Measurements from ENCODE around the gene SDC1. TPM values are rescaled to one million over a fixed set of nuclear protein-coding genes. Genes with fewer than 3 reads are reported as not detected.
A peak's percentile ranks its signal among the peaks of the same experiment; 100 is the strongest.

SDC1 gene
- total RNA-seq, 4 donors from 2014 or later: 355 to 757 (median 496) TPM

- no peaks in the 10 kb centered on the region for H3K36me3 ChIP-seq
- intact Hi-C loops (cut with DNase I): no loop called here
- TF ChIP-seq CTCF (IDR thresholded peaks at IDR 0.05) (no peak), POLR2A (IDR thresholded peaks at IDR 0.05) (no peak)
- 37 to 71% methylated on average over 4 to 10 of the region's 22 CpGs for WGBS, 2 donors
- H3K4me3 ChIP-seq: peak overlapping the region in 2 of 4 donors; percentile 6 to 86
- no peaks in the 10 kb centered on the region for H3K27me3 ChIP-seq
- H3K4me1 ChIP-seq: peaks cover 48 to 100% (median 63%) of the 10 kb centered on the region in 3 donors
- no peaks in the 10 kb centered on the region for H3K9me3 ChIP-seq
- DNase-seq: no peak
- H3K27ac ChIP-seq: peak overlapping the region; percentile 91 to 97 (median 94)
Observed at GRCh38 chr2:20216130-20217025, 8.6 kb downstream of the SDC1 start.

- Histone ChIP-seq H3K4me1 (peaks cover 52 to 100% (median 69%) of the 10 kb centered on the region in 3 donors), H3K27me3 (no peaks in the 10 kb centered on the region), H3K4me3 (peak overlapping the region in 1 of 4 donors; percentile 20), H3K27ac (peak overlapping the region; percentile 91 to 97 (median 94)), H3K36me3 (no peaks in the 10 kb centered on the region), H3K9me3 (no peaks in the 10 kb centered on the region)
- WGBS, 2 donors: 86 to 90% methylated on average over 6 to 10 of the region's 13 CpGs
- DNase-seq: no peak
- intact Hi-C loops (cut with DNase I): no loop called here
- TF ChIP-seq CTCF (IDR thresholded peaks at IDR 0.05) (no peak), POLR2A (IDR thresholded peaks at IDR 0.05) (no peak)
Observed at GRCh38 chr2:20215183-20216040, 9.5 kb downstream of the SDC1 start.

- no peak overlapping the region for H3K4me3 ChIP-seq
- TF ChIP-seq POLR2A (IDR thresholded peaks at IDR 0.05) (no peak), CTCF (IDR thresholded peaks at IDR 0.05) (no peak)
- intact Hi-C loops (cut with DNase I): no loop called here
- DNase-seq: no peak
- H3K27me3 ChIP-seq: no peaks in the 10 kb centered on the region
- 50 to 83% methylated on average over 1 of the region's 2 CpGs for WGBS, 2 donors
- H3K27ac ChIP-seq: peak overlapping the region; percentile 91 to 97 (median 94)
- H3K4me1 ChIP-seq: peaks cover 49 to 100% (median 69%) of the 10 kb centered on the region in 3 donors
- no peaks in the 10 kb centered on the region for H3K36me3 ChIP-seq
- no peaks in the 10 kb centered on the region for H3K9me3 ChIP-seq
Observed at GRCh38 chr2:20214566-20215182, 10.3 kb downstream of the SDC1 start.

- H3K27ac ChIP-seq: peak overlapping the region; percentile 91 to 97 (median 94)
- no peaks in the 10 kb centered on the region for H3K9me3 ChIP-seq
- 29 to 32% methylated on average over 5 to 6 of the region's 9 CpGs for WGBS, 2 donors
- TF ChIP-seq POLR2A (IDR thresholded peaks at IDR 0.05): no peak
- no peak for DNase-seq
- intact Hi-C loops (cut with DNase I): no loop called here
- H3K4me3 ChIP-seq: peak overlapping the region in 2 of 4 donors; percentile 35 to 44
- H3K4me1 ChIP-seq: peaks cover 45 to 100% (median 69%) of the 10 kb centered on the region in 3 donors
- no peaks in the 10 kb centered on the region for H3K36me3 ChIP-seq
- H3K27me3 ChIP-seq: no peaks in the 10 kb centered on the region
Observed at GRCh38 chr2:20213651-20214565, 11.0 kb downstream of the SDC1 start.
